ENCODE results near the gene CREB3L2.

Gene CREB3L2

GRCh38 chr7:137879357-137880158 is 122.3 kb downstream of the CREB3L2 start:
- in situ Hi-C loops (cut with HindIII; ENCODE audit: low sequenced_read_pairs) = no loop called here

GRCh38 chr7:137878333-137878961 is 123.4 kb downstream of the CREB3L2 start:
- in situ Hi-C loops (cut with HindIII; ENCODE audit: low sequenced_read_pairs) = no loop called here

GRCh38 chr7:137877027-137877675 is 124.7 kb downstream of the CREB3L2 start:
- in situ Hi-C loops (cut with HindIII; ENCODE audit: low sequenced_read_pairs) = no loop called here

- in situ Hi-C loops (cut with HindIII; ENCODE audit: low sequenced_read_pairs) = no loop called here
Measured at GRCh38 chr7:137875746-137876145, 126.1 kb downstream of the CREB3L2 start.

GRCh38 chr7:137873979-137874777 is 127.7 kb downstream of the CREB3L2 start:
- in situ Hi-C loops (cut with HindIII; ENCODE audit: low sequenced_read_pairs) = no loop called here

GRCh38 chr7:137873524-137873923 is 128.4 kb downstream of the CREB3L2 start:
- in situ Hi-C loops (cut with HindIII; ENCODE audit: low sequenced_read_pairs) = no loop called here

- in situ Hi-C loops (cut with HindIII; ENCODE audit: low sequenced_read_pairs) = no loop called here
Measured at GRCh38 chr7:137871170-137871915, 130.5 kb downstream of the CREB3L2 start.

- in situ Hi-C loops (cut with HindIII; ENCODE audit: low sequenced_read_pairs) = no loop called here
Measured at GRCh38 chr7:137870684-137871083, 131.2 kb downstream of the CREB3L2 start.

GRCh38 chr7:137870078-137870477 is 131.8 kb downstream of the CREB3L2 start:
- in situ Hi-C loops (cut with HindIII; ENCODE audit: low sequenced_read_pairs) = no loop called here

GRCh38 chr7:137869260-137869659 is 132.6 kb downstream of the CREB3L2 start:
- in situ Hi-C loops (cut with HindIII; ENCODE audit: low sequenced_read_pairs) = no loop called here

GRCh38 chr7:137867289-137867688 is 134.6 kb downstream of the CREB3L2 start:
- in situ Hi-C loops (cut with HindIII; ENCODE audit: low sequenced_read_pairs) = no loop called here

GRCh38 chr7:137865764-137866163 is 136.1 kb downstream of the CREB3L2 start:
- in situ Hi-C loops (cut with HindIII; ENCODE audit: low sequenced_read_pairs) = no loop called here

- in situ Hi-C loops (cut with HindIII; ENCODE audit: low sequenced_read_pairs) = no loop called here
Measured at GRCh38 chr7:137862964-137863363, 138.9 kb downstream of the CREB3L2 start.

GRCh38 chr7:137862358-137862757 is 139.5 kb downstream of the CREB3L2 start:
- in situ Hi-C loops (cut with HindIII; ENCODE audit: low sequenced_read_pairs) = no loop called here

GRCh38 chr7:137860542-137860941 is 141.3 kb downstream of the CREB3L2 start:
- in situ Hi-C loops (cut with HindIII; ENCODE audit: low sequenced_read_pairs) = no loop called here

- in situ Hi-C loops (cut with HindIII; ENCODE audit: low sequenced_read_pairs) = no loop called here
Measured at GRCh38 chr7:137853053-137853452, 148.8 kb downstream of the CREB3L2 start.

GRCh38 chr7:137852108-137852507 is 149.8 kb downstream of the CREB3L2 start:
- in situ Hi-C loops (cut with HindIII; ENCODE audit: low sequenced_read_pairs) = no loop called here

GRCh38 chr7:137850972-137851945 is 150.6 kb downstream of the CREB3L2 start:
- in situ Hi-C loops (cut with HindIII; ENCODE audit: low sequenced_read_pairs) = no loop called here

GRCh38 chr7:137850571-137850970 is 151.3 kb downstream of the CREB3L2 start:
- in situ Hi-C loops (cut with HindIII; ENCODE audit: low sequenced_read_pairs) = no loop called here

All from DLD1 (cell line).